Testis (tissue), 3 donors: Measurements from ENCODE around the gene CRACDL. TPM values are rescaled to one million over a fixed set of nuclear protein-coding genes. Genes with fewer than 3 reads are reported as not detected.

ENCODE experiments used
- DNase-seq: peaks from one replicate; pipeline ENCODE4 v3.0.0-alpha.2; 2019
- H3K27ac ChIP-seq, 2 donors: fragments of 200-600 bp; sonication (generic); one replicate each; pipeline ENCODE4 v1.5.1; 2019
- H3K27me3 ChIP-seq: fragments of 200-600 bp; sonication (generic); one replicate; pipeline ENCODE4 v1.5.1; 2019
- H3K36me3 ChIP-seq: fragments of 200-600 bp; sonication (generic); one replicate; pipeline ENCODE4 v1.5.1; 2017; ENCODE audit warnings: low read depth; ENCODE audit errors: missing control alignments
- H3K4me1 ChIP-seq: fragments of 200-600 bp; sonication (generic); one replicate; pipeline ENCODE4 v1.5.1; 2019
- H3K4me3 ChIP-seq, 2 donors: fragments of 200-600 bp; sonication (generic); one replicate each; pipeline ENCODE4 v1.5.1; 2017 to 2019
- H3K9me3 ChIP-seq: fragments of 200-600 bp; sonication (generic); one replicate; pipeline ENCODE4 v1.5.1; 2017
- CTCF ChIP-seq, 3 experiments: fragments of 450-650 bp in 2 of 3; fragments of 200-600 bp in 1 of 3; sonication (generic) in 1 of 3; IDR thresholded peaks; one replicate each; pipeline ENCODE4 v1.5.1; 2016 to 2019; ENCODE audit warnings: antibody characterized with exemption in 3 of 3, mild to moderate bottlenecking in 2 of 3, moderate library complexity in 1 of 3
- POLR2A ChIP-seq: fragments of 450-650 bp; IDR thresholded peaks from one replicate; pipeline ENCODE4 v1.6.1; 2017; ENCODE audit warnings: antibody characterized with exemption, mild to moderate bottlenecking, moderate library complexity
- WGBS, 2 donors: methylation state at CpG; one replicate each; pipeline ENCODE4 v1.1.5; 2018; 5-methylcytosine and 5-hydroxymethylcytosine counted together
- intact Hi-C: fragments of 100-400 bp; cut with DNase I; formaldehyde crosslinking; loops from one replicate; pipeline ENCODE4 v1.15.1; 2023; ENCODE audit warnings: low total_unique reads
- polyA plus RNA-seq: library from polyadenylated mRNA; stranded (reverse); fragments of 350-450 nt; fragmentation: Illumina TruSeq; extraction: RNeasy Lipid Tissue Mini Kit (QIAGEN cat#74804); gene quantifications from one replicate; pipeline ENCODE4 v1.2.3, GENCODE V29; 2014; ENCODE audit warnings: low read depth, low replicate concordance; ENCODE audit not compliant: insufficient read depth
- total RNA-seq, 2 donors: library from RNA; depleted of rRNA; stranded (reverse); fragments of >200 nt; gene quantifications; one replicate each; pipeline ENCODE4 v1.2.3, GENCODE V29; 2016

The CRACDL gene
- total and polyA plus RNA-seq, 3 donors from 2014 or later, result 8.4 to 30.4 (median 29.1) TPM

GRCh38 chr2:98833172-98833916 lies 102.7 kb downstream of the CRACDL start:
- WGBS, 2 donors, result 73 to 82% methylated on average over 6 to 7 of the region's 7 CpGs
- intact Hi-C loops, result loop anchor here (10.0 kb wide), 1 partner anchor 189 kb away; no protein-coding TSS in a partner anchor
- no peaks in the 10 kb centered on the region for H3K4me1 ChIP-seq
- no peak overlapping the region for H3K4me3 ChIP-seq
- no peaks in the 10 kb centered on the region for H3K27me3 ChIP-seq
- H3K36me3 ChIP-seq, result no peaks in the 10 kb centered on the region
- H3K9me3 ChIP-seq, result no peaks in the 10 kb centered on the region
- no peak overlapping the region for H3K27ac ChIP-seq
- no peak for DNase-seq
- TF ChIP-seq CTCF (IDR thresholded peaks at IDR 0.05) (no peak), POLR2A (no peak)

GRCh38 chr2:98832172-98832571 lies 103.9 kb downstream of the CRACDL start:
- 93 to 95% methylated on average over 7 of the region's 7 CpGs for WGBS, 2 donors
- H3K27ac ChIP-seq, result no peak overlapping the region
- TF ChIP-seq CTCF (IDR thresholded peaks at IDR 0.05), result no peak
- no peak for TF ChIP-seq POLR2A

GRCh38 chr2:98830571-98831145 lies 105.4 kb downstream of the CRACDL start:
- no peaks in the 10 kb centered on the region for H3K36me3 ChIP-seq
- TF ChIP-seq POLR2A (no peak), CTCF (IDR thresholded peaks at IDR 0.05) (no peak)
- H3K4me1 ChIP-seq, result no peaks in the 10 kb centered on the region
- H3K4me3 ChIP-seq, result no peak overlapping the region
- H3K27ac ChIP-seq, result no peak overlapping the region
- 84 to 94% methylated on average over 5 of the region's 5 CpGs for WGBS, 2 donors
- no peaks in the 10 kb centered on the region for H3K27me3 ChIP-seq
- no peak for DNase-seq
- H3K9me3 ChIP-seq, result no peaks in the 10 kb centered on the region
- intact Hi-C loops, result loop anchor here (10.0 kb wide), 1 partner anchor 186 kb away; no protein-coding TSS in a partner anchor

More at GRCh38 chr2:98832172-98832571, 103.9 kb downstream of the CRACDL start:
- intact Hi-C loops, result loop anchor here (10.0 kb wide), 1 partner anchor 187 kb away; no protein-coding TSS in a partner anchor
- no peaks in the 10 kb centered on the region for H3K27me3 ChIP-seq
- no peaks in the 10 kb centered on the region for H3K9me3 ChIP-seq
- H3K4me1 ChIP-seq, result no peaks in the 10 kb centered on the region
- no peak for DNase-seq
- no peaks in the 10 kb centered on the region for H3K36me3 ChIP-seq
- H3K4me3 ChIP-seq, result no peak overlapping the region

GRCh38 chr2:98829581-98830270 lies 106.3 kb downstream of the CRACDL start:
- no peaks in the 10 kb centered on the region for H3K9me3 ChIP-seq
- H3K27ac ChIP-seq, result no peak overlapping the region
- no peak for DNase-seq
- no peaks in the 10 kb centered on the region for H3K36me3 ChIP-seq
- H3K27me3 ChIP-seq, result no peaks in the 10 kb centered on the region
- H3K4me1 ChIP-seq, result no peaks in the 10 kb centered on the region
- TF ChIP-seq CTCF (IDR thresholded peaks at IDR 0.05) (no peak), POLR2A (no peak)
- intact Hi-C loops, result loop anchor here (10.0 kb wide), 1 partner anchor 185 kb away; no protein-coding TSS in a partner anchor
- no peak overlapping the region for H3K4me3 ChIP-seq
- 87 to 91% methylated on average over 6 of the region's 6 CpGs for WGBS, 2 donors
